ENCODE measurements around the gene C18orf54.

C18orf54 gene

GRCh38 chr18:54387631-54388030 lies 29.9 kb downstream of the C18orf54 start:
- DNase-seq, result no peak

DNA sequence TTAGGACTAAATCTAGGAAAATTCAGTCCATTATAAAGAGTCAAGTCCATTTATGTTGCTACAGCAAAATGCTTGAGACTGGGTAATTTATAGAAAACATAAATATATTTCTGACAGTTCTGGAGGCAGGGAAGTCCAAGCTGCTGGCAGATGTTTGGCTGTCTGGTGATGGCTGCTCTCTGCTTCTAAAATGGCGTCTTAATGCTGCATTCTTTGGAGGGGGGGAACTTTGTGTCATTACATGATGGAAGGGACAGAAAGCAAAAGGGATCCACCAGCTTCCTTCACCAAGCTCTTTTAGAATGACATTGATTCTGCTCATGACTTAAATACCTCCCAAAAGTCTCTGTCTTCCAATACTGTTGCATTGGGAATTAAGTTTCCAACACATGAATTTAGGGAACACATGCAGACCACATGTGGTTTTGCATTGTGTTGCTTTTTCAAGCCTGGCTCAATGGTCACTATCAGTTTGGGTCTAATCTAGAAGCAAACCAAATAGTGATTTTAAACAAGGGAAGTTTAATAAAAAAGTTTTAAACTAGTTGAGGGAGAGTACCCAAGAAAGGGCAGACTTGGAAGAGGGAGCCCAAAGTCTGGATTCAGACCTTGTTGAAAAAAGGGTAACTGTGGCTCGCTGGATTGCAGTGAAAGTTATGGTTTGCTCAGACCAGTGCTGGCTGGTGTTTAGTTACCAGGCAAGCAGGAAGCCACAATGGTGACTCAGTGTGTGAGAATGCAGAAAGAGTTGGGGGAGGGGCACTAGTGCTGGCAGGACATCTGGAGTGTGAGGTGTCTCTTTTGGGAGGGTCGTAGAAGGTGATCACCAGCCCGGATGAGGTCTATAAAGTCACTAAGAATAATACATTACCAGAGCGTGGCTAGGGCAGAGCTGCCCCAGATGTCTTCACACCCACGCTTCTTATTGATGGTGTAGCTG lies 30.8 kb downstream of the C18orf54 start:
- DNase-seq, result peak; percentile 20

GRCh38 chr18:54389143-54389505 lies 31.4 kb downstream of the C18orf54 start:
- DNase-seq, result no peak

DNA sequence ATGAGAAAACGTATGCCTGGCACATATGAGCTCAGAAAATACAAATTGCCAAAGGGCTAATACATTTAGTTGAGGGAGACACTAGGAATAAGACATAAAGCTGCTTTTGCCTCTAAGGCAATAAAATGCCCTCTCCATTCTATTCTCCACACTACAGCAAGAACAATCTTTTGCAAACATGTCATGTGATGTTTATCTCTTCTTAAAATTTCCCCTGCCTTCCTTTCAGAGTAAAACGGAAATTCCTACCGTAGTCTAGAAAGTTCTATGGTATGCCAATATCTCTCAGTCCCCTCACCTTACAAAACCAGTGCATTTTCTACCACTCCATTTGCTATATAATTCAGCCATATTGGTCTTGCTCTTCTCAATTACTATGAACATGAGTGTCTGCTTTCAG lies 33.1 kb downstream of the C18orf54 start:
- DNase-seq, result no peak

GRCh38 chr18:54392543-54393023 lies 34.9 kb downstream of the C18orf54 start:
- DNase-seq, result peak; percentile 44

GRCh38 chr18:54393648-54394294 lies 36.1 kb downstream of the C18orf54 start:
- no peak for DNase-seq

DNA sequence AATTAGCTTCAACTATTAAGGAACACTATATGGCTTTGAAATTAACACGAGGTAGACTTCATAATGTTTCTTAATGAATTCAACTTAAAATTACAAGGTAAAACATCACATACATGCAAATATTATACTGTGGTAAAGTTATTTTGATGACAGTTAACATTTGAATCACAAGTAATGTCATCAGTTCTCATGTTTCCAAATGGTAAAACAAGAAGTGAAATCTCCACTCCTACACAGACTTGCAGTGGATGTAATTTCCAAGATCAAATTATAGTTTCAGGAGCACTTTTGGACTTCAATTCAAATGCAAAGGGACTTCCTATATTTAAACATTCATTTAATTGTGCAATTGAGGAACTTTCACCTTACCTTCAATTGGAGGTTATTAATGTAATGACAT lies 39.1 kb downstream of the C18orf54 start:
- DNase-seq, result no peak

DNA sequence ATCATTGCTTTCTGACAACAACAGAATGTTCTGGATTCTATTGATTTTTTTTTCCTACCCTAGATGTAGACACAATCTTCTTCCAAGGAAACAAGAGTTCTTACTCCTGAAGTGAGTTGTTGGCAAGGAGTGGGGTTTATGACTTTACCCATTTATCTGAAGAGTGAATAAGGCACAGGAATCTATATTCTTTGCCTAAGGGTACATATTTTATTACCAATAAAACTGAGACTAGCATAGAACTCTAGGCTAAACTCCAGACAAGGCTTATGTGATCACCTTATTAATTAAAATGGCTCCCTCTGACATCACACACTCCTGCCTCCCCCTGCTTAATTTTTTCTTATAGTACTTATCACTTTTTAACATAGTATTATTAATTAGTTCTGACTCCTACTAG lies 47.6 kb downstream of the C18orf54 start:
- no peak for DNase-seq

DNA sequence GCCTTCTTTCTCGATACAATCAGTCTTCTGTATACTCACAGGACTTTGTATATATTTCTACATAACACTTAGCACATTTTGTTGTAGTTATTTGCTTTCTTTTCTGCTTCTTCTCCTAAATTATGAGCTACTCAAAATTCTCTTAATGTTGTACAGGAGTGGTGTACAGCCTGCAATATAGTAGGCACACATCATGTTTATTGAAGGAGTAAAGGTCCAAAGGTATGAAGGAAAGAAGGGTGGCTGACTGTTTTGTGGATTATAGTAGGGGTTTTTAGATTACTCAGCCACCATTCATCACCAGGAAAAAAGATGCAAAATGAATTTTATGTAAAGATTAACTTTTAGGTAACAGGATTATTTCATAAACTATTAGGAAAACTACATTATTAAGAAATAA lies 54.1 kb downstream of the C18orf54 start:
- DNase-seq, result no peak

- DNase-seq, result no peak
These were observed 57.4 kb downstream of the C18orf54 start for GRCh38 chr18:54415086-54415485.

DNA sequence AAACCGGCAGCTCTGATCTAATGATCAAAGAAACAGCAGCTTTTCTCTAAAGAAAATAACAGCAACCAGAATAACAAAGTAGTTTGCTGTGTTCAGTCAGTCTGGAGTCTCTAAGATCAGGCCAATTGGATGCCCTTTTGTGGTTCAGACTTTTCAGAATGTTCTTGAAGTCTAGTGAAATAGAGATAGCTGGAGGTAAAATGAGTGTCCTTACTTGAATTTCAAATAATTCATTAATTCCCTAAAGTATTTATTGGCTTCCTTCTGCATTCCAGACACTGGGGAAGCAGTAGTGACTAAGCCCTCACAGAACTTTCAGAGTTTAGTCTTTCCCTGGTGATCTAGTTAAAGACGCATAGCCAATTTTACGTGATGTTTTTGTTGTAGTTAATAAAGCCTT lies 58.7 kb downstream of the C18orf54 start:
- peak; percentile 1 for DNase-seq

DNA sequence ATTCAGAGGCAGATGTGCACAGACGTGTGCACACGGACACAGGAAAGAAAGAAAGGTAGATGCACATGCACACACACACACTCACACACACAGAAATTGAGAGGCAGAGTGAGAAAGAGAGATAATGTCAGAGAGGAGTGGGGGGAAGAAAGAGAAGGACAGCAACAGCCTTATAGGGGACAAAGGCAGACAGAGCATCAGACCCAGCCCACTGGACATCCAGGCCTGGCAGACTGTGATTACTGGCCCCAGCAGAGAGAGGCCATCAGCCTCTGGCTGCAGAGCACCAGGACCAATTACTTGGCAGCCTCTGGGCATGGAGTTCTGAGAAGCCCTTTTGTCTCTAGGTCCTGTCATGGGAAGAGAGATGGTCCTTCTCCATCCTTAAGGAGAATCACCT lies 66.1 kb downstream of the C18orf54 start:
- no peak for DNase-seq

DNA sequence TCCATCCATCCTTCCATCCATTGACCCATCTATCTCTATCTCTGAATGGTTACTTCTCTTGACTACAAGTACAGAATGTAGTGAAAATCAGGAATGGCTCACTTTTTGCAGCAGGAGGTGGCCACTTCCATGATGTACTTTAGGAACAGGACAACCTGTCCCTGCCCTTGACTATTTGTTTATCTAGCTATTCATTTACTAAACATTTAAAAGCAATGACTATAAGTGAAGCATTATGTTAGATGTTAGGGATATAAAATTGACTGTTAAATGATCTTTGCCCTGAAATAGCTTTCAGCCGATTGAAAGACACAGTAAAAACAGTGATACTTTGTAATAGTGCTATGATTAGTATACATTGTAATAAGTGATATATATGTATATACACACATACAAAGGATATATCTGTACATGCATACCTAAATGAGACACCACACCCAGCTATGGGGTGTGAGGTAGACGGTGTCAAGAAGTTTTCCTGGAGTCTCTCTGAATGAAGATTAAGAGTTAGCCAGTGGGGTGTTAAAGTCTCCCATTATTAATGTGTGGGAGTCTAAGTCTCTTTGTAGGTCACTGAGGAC lies 68.5 kb downstream of the C18orf54 start:
- DNase-seq, result no peak
